DMS79 (cell line): Measurements from ENCODE around the gene PDE9A.

ENCODE experiments used
- DNase-seq: peaks from one replicate; lab custom pipeline; 2025; lab: John Stamatoyannopoulos, UW

Gene PDE9A

DNA sequence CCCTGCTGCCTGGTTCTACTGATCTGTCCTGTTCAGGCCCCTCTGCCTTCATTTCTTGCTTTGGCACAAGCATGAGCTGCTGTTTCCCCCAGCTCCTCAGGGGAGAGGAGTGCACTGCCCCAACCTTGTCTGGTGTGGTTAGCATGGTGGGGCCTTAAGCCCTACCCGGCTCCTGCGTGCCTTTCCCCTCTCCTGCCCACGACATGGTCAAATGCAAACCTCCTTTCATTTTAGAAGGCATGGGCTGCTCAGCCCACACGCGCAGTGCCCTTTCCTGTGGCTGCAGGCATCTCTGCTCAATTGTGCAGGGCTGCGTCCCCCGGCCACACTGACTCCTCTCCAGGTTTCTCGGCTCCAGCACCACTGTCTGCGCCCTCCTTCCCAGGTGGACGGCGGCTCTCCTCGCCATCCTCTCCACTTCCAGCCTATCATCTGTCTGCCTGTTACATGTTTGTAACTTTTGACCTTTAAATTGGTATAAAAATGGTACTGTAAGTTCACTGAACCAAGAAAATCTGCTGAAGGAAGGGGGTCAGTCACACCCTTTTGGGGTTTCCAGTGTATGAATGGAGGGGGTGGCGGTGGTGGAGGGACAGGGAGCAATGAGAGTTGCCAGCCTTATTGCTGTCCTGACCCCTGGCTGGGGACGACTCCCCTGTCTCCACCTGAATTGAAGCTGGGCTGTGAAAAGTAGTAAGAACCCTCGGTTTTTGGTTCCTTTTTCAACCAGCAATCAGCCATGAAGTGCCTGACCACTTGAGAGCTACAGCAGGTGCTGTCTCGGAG lies 5.1 kb downstream of the PDE9A start:
- DNase-seq = no peak

DNA sequence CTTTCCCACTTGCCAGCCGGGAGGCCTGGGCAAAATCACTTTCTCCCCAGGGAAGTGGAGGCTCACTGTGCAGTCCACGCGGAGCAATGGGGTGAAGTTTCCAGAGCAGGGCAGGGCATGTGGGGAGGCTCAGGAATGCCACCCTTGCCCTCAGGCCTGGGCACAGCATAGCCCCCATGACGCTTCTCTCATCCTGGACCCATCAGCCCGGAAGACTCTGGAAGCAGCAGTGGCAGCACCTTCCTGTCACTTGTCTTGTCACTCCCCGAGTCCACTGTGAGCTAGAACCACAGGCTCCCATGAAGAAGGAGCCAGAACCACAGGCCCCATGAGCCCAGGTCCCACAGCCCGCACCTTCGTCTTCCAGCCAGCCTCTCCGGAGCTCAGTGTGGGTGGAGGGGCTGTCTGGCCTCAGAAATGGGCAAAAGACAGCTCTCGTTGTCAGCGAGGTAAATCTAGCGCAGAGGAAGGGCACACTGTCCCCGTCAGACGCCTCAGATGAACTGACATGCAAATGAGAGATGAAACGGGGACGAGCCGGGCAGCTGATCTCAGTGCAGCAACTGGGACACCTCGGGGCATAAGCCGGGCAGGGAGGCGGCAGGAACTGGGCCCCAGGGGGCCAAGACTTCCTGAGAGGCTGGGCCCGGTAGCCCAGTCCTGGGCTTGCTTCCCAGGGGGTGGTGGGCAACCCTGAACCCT lies 6.1 kb downstream of the PDE9A start:
- no peak for DNase-seq

DNA sequence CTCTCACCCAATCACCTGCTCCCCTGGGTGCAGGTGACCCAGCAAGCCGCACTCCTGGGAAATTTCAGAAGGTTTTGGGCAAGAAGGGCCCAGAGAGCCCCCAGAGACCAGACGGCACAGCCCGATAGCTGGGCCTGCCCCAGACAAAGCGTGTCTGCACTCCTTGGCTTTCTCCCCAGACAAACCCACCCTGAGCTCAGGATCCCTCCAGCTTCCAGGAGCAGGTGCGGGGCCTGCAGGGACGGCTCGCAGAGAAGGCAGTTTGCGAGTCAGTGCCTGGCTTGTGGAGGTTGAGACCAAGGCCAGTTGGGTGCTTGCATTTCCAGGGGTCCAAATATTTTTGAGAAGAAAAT lies 6.7 kb downstream of the PDE9A start:
- no peak for DNase-seq

DNA sequence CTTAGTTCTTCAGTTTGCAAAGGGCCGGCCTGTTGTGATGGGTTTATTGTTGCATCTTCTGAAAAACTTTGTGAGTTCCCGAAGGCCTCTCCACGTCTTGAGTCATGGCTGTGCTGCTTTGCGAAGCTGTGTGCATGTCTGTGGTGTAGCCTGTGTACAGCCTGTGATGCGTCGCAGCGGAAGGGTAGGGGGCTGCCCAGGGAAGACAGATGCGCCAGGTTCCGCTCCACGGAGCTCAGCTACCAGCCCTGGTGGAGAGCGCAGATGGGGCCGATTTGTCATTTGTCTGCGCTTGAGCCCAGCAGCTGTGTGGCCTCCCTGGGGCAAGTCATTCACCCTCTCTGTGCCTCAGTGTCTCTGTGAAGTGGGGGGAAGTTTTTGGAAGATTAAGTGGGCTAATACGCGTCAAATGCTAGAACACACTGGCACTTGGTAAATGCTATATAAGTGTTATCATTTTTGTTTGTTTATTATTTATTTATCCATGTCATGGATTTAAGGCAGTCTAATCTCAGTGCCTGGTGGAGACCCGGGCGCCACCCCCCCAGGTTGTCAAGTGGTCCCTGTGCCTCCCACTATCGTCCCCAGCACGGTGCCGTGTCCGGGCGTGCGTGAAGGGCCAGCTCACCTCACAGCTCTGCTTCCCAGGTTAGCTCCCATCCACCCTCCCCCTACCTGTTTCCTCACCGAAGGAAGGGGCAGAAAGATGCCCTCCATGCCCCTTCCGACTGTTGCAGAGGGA lies 8.4 kb downstream of the PDE9A start:
- no peak for DNase-seq

DNA sequence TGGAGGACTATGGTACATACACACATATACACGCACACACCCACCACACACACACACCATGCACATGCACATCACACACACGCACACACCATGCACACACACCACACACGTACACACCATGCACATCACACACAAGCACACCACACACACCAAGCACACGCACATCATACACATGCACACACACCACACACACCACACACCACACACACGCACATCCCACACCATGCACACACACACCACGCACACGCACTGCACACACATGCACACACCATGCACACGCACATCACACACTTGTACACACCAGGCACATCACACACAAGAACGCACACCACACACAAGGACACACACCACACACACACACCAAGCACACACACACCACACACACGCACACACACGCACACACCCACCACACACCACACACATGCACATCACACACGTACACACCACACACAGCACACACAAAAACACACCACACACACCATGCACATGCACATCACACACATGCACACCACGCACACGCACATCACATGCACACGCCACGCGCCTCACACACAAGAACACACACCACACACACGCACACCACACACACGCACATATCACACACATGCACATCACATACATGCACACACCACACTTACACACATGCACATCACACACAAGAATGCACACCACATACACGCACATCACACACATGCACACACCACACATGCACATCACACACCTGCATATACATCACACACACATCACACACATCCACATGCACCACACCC lies 9.2 kb downstream of the PDE9A start:
- DNase-seq = no peak

DNA sequence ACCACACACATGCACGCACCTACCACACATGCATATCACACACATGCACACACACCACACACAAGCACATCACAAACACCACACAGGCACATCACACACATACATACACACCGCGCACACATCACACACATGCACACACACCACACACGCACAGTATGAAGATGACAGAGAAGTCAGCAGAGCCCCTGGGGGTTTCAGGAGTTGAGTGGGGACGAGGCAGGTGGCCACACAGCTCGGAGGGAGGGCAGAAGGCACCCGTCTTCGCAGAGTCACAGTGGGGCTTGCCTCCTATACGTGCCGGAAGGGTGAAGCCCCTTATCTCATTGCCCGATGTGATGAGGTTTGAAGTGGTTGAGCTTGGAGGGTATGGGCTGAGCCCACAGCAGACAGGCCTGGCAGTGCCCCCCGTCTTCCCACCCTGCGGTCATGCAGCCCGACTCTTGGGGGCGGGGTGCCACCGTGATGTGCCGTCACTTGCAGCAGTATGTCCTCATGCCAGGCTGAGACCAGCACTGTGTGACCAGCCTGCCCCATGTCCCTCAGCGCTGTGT lies 9.9 kb downstream of the PDE9A start:
- no peak for DNase-seq

DNA sequence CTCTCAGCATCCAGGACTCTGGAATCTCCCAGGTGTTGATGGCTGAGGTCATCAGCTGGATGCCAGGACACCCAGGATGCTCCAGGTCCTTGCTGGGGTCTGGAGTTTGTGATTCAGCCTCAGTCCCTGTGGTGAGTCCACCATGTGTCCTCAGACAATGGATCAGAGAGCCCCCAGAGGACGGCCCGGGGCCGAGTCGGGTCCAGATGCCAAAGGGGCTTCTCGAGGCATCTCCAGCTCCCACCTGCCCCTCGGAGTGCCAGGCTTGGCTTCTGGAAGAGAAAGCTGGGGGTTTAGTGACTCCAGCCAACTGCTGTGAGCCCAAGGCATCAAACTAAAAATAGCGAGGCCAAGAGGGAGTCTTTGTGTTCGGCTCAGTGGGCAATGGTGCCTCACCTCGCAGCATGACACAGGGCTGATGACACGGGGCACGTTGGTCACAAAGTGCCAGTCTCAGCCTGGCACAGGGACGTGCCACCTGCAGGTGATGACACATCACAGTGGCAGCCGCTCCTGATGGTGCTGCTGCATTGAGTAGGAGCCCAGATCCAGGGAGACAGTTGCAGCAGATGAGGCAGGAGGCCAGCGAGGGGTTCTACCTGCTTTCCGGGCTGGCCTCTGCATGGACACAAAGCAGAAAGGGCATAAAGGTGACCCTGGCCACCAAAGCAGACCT lies 10.6 kb downstream of the PDE9A start:
- no peak for DNase-seq

DNA sequence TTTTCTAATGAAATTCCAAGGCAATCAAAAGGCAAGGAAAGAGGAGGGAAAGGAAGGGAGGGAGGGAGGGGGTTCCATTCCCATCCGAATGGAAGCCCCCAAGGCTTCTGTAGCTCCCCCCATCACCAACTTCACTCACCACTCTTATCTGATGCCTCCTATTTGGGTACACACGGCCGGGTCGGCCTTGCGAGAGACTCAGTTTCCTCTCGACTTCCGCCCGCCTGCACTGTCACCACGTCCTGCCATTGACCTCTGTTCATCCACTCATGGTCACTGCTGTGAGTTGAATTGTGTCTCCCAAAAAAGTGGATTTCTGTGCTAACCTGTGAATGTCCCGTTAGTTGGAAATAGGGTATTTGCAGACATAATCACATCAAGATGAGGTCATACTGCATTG lies 11.2 kb downstream of the PDE9A start:
- DNase-seq = no peak

DNA sequence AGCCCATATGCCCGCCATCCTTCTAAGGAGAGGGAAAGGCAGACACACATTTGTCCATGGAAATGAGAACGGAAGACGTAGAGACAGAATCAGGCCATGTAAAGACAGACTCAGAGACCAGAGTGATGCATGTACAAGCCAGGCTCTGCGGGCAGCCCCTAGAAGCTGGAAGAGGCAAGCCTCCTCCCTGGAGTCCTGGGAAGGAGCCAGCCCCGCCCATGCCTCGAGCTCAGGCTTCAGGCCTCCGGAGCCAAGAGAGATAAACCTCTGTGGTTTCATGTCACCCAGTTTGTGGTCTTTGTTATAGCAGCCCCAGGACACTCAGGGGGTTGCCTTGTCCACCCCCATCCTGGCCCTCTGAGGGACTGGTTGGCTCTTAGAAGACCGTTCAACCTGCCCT lies 11.6 kb downstream of the PDE9A start:
- DNase-seq = no peak

DNA sequence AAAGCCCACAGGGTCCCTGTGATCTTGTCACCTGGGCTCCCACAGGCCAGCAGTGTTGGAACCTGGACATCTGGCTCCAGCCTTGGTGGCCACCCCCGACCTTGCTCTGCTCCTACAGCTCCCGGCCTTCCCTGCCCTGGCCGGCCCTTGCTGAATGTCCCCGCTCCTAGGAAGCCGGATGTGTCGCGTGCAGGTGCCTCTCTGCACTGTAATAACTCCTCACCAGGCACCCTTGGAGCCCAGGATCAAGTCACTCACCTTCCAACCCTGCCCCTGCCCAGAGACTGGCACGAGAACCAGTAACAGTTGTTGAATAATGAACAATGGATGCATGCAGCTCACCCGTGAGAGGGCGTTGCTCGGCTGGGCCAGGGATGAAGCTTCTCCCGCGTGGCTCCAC lies 12.1 kb downstream of the PDE9A start:
- DNase-seq = no peak

DNA sequence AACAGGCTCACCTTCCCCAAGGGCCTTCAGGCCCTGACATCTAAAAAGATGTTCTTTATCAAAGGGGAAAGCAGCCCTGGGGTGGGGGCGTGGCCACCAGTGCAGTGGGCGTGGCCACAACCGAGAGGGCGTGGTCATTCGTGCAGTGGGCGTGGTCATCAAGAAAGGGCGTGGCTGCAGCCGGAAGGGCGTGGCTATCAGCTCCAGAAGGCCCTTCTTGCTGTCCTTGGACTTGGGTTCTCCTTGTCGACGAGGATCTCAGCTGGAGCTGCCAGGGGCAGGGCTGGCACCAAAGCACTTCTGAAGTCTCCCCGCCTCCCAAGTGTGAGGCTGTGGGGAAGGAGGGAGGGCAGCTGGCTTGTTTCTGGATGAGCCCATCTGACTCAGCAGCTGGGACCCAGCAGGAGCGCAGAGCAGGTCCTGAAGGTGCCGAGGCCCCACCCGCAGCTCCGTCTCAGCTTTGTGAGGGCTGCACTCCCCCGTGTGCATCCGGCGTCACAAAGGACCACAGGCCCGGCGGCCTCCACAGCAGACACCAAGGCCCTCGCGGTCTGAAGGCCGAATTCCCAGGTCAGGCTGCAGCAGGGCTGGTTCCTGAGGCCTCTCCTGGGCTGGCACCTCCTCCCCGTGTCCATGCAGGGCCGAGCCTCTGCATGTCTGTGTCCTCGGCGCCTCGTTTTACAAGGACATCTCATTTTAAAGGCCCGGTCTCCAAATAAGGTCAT lies 12.8 kb downstream of the PDE9A start:
- no peak for DNase-seq

DNA sequence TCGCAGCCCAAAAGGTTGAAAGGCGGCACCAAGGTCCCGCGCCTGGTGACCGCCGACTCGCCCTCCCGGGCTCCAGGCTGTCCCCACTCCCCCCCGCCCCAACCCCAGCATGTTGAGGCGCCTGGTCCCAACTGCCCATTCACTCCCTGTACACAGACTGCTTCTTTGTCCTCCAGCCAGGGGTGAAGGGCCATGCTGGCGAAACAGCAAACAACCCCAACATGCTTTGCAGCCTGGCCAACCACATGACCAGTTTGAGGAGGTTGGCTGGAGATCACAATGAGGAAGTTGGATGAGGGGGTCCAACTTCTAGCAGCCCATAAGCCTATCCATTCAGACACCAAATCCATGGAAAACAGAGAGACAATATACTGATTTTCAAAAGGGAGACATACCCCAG lies 13.5 kb downstream of the PDE9A start:
- DNase-seq = no peak

DNA sequence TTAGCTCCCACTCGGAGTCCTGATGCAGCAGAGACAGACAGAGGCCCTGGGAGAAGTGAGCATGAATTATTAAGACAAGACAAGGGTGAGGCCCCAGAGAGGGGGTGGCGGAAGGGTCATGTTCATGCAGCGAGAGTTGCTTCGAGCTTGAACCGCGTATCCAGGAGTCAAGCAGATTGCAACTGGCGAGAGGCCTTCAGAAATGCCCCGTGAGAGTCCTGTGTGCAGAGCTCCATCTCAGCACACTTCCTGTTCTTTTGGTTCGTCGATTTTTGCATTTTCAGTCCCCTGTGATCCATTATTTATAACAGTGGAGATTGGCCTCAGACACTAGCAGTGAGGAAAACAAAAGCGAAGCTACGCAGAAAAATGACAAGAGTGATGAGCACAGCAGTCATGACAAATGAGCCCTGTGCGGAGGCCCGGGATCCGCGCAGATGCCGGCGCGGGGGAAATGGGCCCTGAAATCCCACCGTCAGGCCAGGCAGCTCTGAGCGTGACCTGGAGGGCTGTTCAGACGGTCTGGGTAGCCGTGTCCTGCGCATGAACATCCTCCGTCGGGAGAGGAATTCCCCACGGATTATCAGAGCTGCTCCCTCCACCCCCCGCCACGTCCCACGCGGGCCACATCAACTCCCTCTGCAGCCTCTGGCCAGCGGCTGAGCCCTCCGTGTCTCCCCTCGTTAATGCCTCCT lies 15.0 kb downstream of the PDE9A start:
- no peak for DNase-seq

DNA sequence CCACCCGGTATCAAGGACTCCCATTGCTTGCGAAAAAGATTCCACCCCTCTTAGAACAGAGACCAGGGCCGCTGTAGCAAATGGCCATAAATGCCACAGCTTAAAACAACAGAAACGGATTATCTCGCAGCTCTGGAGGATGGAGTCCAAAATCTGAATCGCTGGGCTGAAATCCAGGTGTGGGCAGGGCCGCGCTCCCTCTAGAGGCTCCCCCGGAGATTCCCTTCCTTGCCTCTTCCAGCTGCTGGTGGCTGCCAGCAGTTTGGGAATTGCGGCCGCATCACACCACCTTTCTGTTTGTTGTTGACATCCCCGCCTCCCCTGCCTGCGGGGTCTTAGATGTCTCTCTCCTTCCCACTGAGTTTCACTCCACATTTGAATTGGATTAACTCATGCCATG lies 15.6 kb downstream of the PDE9A start:
- DNase-seq = no peak

DNA sequence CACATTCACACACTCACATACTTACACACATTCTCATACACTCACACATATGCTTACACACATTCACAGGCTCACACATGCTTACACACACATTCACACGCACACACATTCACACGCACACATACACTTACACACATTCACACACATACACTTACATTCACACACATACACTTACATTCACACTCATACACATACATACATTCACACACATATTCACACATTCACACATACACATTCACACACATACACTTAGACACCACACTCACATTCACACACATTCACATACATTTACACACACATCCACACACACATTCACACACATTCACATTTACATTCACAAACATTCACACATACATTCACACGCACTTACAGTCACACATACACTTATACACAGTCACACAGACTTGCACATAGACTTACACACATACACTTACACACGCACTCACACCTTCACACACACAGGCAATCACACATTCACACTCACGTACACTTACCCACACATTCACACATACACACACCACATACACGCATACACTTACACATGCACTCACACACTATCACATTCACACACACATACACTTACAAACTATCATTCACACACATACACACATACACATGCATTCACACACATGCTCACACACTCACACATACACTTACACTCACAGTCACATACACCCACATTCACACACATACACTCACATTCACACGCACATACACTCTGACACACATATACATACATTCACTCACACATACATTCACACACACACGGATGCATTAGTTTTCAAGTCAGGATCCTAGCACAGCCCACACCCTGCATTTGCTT lies 16.8 kb downstream of the PDE9A start:
- no peak for DNase-seq

DNA sequence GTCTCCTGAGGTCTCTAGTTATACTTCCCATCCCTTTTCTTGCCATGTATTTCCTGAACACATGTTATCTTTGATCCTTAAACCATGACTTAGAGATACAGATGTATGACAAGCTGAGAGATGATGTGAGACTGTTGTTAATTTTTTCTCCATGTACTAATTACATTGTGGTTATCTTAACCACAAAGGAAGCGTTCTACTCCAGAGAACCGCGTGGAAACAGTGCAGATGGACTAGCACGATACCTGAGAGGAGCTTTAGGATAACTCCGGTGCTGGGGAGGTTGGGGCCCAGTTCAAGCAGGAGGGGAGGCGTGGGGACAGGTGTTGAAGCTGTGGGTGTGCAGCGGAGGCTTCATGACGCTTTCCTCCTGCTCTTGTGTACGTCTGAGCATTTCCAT lies 17.5 kb downstream of the PDE9A start:
- DNase-seq = no peak

DNA sequence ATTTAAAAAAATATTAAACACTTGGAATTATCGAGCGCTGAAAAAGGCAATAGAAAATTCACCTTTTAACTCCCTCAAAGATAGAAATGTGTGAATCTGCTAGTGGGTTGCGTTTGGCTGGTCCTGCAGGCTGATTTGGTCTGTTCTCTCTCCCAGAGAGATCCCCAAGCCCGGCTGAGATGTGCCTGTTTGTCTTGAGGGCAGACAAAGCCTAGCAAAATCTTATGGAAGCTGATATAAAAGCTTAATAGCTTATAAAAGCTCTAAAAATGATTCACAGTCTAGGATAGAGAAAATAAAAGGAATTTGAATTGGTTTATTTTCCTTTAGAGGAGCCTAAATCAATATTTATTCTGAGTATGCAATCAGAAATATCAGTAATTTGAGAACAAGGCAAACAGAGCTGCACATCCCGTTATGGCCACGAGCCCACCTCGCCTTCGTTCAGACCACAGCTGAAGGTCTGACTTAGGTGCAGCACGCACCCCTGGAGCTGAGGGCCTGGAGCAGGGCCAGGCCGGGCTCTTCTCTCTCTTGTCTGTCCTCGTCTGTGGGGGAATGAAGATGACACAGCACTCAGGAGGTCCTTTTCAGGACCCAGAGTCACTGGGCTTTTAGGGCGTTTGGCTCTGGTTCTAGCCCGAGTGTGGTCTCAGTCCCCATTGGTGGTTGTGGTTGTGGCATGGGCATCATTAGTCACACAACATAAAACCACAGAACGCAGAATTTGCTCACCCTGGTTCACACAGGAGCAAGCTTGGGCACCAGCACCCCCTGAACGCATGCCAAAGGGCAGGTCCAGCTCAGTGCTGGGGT lies 18.6 kb downstream of the PDE9A start:
- no peak for DNase-seq

DNA sequence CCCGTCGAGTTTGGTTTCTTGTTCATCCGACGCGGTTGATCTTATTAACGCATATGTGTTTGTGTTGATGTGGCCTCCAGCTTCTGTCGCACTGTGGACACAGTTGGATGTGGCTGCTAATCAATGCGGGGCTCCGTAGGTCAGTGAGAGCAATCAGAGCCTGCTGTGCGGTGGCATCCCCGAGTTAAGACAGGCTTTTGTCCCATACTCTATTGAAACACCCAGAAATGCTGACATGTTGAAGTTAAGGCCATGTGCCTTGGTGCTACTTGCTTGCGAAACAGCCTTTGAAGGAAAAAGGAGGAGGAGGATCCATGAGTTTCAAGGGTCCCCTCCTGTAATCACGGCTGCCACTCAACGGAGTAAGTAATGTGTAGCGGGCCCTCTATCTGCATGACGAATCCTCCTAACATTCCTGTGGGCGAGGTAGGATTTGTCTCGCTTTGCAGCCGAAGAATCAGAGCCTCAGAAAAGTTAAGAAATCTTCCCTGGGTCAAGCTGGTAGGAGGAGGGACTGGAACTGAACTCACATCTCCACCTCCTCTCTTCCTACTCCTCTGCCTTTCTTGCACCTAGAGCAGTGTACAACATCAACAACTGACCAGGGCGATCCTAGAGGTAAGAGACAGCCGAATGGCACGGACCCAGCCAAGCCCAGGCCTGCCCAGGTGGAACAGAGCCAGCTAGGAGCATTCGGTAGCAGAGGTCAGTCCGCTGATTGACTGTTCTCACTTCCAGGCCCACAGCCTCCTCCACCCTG lies 19.5 kb downstream of the PDE9A start:
- no peak for DNase-seq
